Left lung (tissue), 10 donors: ENCODE data around the gene PRDM5. TPM values are rescaled to one million over a fixed set of nuclear protein-coding genes. Genes with fewer than 3 reads are reported as not detected.

ENCODE experiments used
- ATAC-seq: fragments of 200-7000 bp; cut with Tn5 transposase; one replicate; pipeline ENCODE4 v1.9.1; 2020; ENCODE audit warnings: moderate library complexity
- DNase-seq, 4 donors: peaks; one replicate each; pipeline ENCODE4 v3.0.0-alpha.2; 2013 to 2020
- H3K27ac ChIP-seq, 2 donors: fragments of 200-600 bp; sonication (generic) in 1 of 2; one replicate each; pipeline versions ENCODE4 v1.5.0 to v1.8.0; 2020 to 2021
- H3K27me3 ChIP-seq, 2 donors: fragments of 200-600 bp; sonication (generic) in 1 of 2; one replicate each; pipeline versions ENCODE4 v1.5.0 to v1.8.0; 2020 to 2021
- H3K36me3 ChIP-seq, 2 donors: fragments of 200-600 bp; sonication (generic) in 1 of 2; one replicate each; pipeline versions ENCODE4 v1.5.0 to v1.8.0; 2020 to 2021
- H3K4me1 ChIP-seq, 2 donors: fragments of 200-600 bp; one replicate each; pipeline ENCODE4 v1.8.0; 2021
- H3K4me3 ChIP-seq, 2 donors: fragments of 200-600 bp; sonication (generic) in 1 of 2; one replicate each; pipeline versions ENCODE4 v1.5.0 to v1.8.0; 2020 to 2021; ENCODE audit warnings: mild to moderate bottlenecking in 1 of 2
- H3K9me3 ChIP-seq, 2 donors: fragments of 200-600 bp; sonication (generic) in 1 of 2; one replicate each; pipeline versions ENCODE4 v1.5.0 to v1.8.0; 2020 to 2021
- intact Hi-C, 2 donors: fragments of 100-400 bp; cut with DNase I; formaldehyde crosslinking; loops; one replicate each; pipeline versions ENCODE4 v1.11.2 to v1.14.2; 2022
- polyA plus RNA-seq, 6 donors: library from polyadenylated mRNA; unstranded; fragments of 120-200 nt; gene quantifications; one replicate each; pipeline ENCODE4 v1.2.1, GENCODE V29; 2013; ENCODE audit not compliant: insufficient read length in 6 of 6
- total RNA-seq, 2 donors: library from RNA; stranded (reverse); fragmentation: NEBNext Ultra II Directional; extraction: Animal tissue kit (Norgen Biotek cat#: 25700); gene quantifications; one replicate each; pipeline ENCODE4 v1.2.1, GENCODE V29; 2021
- TF ChIP-seq, protein P1 (sequence below), 2 donors: fragments of 200-600 bp; sonication (generic) in 1 of 2; IDR thresholded peaks; one replicate each; pipeline versions ENCODE4 v1.5.0 to v1.8.0; 2021; ENCODE audit warnings: antibody characterized with exemption in 2 of 2
- donor health status: DM: no; HTN: yes; CAD: no.
- donor health status: DM: no; HTN: no; CAD: no.

The PRDM5 gene
- total and polyA plus RNA-seq, 8 donors: 12.1 to 35.1 (median 30.3) TPM

DNA sequence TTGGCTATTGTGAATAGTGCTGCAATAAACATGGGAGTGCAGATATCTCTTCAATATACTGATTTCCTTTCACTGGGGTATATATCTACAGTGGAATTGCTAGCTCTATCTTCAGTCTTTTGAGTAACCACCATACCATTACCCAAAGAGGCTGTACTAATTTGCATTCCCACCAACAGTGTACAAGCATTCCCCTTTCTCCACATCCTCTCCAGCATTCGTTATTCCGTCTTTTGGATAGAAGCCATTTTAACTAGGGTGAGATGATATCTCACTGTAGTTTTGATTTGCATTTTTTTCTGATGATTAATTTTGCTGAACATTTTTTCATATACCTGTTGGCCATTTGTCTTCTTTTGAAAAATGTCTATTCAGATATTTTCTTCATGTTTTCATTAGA, 110.3 kb downstream of the PRDM5 start:
- no peaks in the 10 kb centered on the region for H3K27me3 ChIP-seq
- peaks cover 0 to 5% of the 10 kb centered on the region in 2 donors for H3K4me1 ChIP-seq
- TF ChIP-seq, protein P1, sequence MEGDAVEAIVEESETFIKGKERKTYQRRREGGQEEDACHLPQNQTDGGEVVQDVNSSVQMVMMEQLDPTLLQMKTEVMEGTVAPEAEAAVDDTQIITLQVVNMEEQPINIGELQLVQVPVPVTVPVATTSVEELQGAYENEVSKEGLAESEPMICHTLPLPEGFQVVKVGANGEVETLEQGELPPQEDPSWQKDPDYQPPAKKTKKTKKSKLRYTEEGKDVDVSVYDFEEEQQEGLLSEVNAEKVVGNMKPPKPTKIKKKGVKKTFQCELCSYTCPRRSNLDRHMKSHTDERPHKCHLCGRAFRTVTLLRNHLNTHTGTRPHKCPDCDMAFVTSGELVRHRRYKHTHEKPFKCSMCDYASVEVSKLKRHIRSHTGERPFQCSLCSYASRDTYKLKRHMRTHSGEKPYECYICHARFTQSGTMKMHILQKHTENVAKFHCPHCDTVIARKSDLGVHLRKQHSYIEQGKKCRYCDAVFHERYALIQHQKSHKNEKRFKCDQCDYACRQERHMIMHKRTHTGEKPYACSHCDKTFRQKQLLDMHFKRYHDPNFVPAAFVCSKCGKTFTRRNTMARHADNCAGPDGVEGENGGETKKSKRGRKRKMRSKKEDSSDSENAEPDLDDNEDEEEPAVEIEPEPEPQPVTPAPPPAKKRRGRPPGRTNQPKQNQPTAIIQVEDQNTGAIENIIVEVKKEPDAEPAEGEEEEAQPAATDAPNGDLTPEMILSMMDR (IDR thresholded peaks at IDR 0.05): no peak
- peaks cover 0 to 20% of the 10 kb centered on the region in 2 donors for H3K36me3 ChIP-seq
- peaks cover 0 to 8% of the 10 kb centered on the region in 2 donors for H3K9me3 ChIP-seq
- no peak overlapping the region for H3K27ac ChIP-seq
- H3K4me3 ChIP-seq: no peak overlapping the region
- intact Hi-C loops: no loop called here
- ATAC-seq: no peak
- DNase-seq: no peak

GRCh38 chr4:120809518-120809917, 113.0 kb downstream of the PRDM5 start:
- no peaks in the 10 kb centered on the region for H3K27me3 ChIP-seq
- intact Hi-C loops: no loop called here
- TF ChIP-seq, protein P1 (IDR thresholded peaks at IDR 0.05): no peak
- H3K27ac ChIP-seq: no peak overlapping the region
- ATAC-seq (no peak), DNase-seq (no peak)
- no peaks in the 10 kb centered on the region for H3K4me1 ChIP-seq
- peaks cover 0 to 22% of the 10 kb centered on the region in 2 donors for H3K36me3 ChIP-seq
- no peak overlapping the region for H3K4me3 ChIP-seq
- peaks cover 0 to 13% of the 10 kb centered on the region in 2 donors for H3K9me3 ChIP-seq

GRCh38 chr4:120808475-120809141, 113.9 kb downstream of the PRDM5 start:
- Histone ChIP-seq H3K4me1 (no peaks in the 10 kb centered on the region), H3K27ac (no peak overlapping the region), H3K36me3 (peaks cover 0 to 22% of the 10 kb centered on the region in 2 donors), H3K4me3 (no peak overlapping the region), H3K27me3 (no peaks in the 10 kb centered on the region), H3K9me3 (peaks cover 0 to 13% of the 10 kb centered on the region in 2 donors)
- intact Hi-C loops: no loop called here
- peak in 1 of 4 donors; percentile 75 for DNase-seq
- TF ChIP-seq, protein P1 (IDR thresholded peaks at IDR 0.05): no peak
- ATAC-seq: no peak

DNA sequence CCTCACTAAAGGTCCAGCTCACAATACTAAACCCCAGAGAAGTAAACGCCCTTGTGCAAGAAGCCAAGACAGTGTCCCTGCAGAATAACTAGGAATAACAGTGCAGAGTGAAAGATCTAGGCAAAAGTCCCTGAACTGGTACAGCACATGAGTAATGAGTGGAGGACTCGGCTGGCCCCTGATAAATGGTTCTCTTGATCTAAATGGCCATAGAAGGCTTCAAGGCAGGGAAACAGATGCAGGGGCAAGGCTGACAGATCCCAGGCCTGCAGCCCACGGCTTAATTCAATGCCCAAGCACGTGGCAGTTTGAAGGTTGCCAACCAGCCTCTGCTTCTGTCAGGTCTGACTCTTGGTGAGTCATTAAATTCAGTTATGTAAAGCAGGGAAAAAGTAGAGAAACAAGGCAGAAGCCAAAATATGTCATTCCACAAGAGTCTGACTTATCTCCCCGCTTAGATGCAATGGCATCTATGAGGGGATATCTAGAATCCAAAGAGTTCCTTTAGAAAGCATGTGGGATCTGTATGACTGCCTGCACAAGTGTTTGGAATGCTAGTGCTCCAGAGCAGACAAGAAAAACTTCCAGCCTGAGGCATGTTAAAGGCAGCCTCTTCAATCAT, 121.3 kb downstream of the PRDM5 start:
- no peak overlapping the region for H3K4me3 ChIP-seq
- TF ChIP-seq, protein P1 (IDR thresholded peaks at IDR 0.05): no peak
- ATAC-seq: peak; percentile 38
- peaks cover 0 to 3% of the 10 kb centered on the region in 2 donors for H3K9me3 ChIP-seq
- H3K27ac ChIP-seq: no peak overlapping the region
- peaks cover 0 to 4% of the 10 kb centered on the region in 2 donors for H3K36me3 ChIP-seq
- H3K27me3 ChIP-seq: no peaks in the 10 kb centered on the region
- H3K4me1 ChIP-seq: no peaks in the 10 kb centered on the region
- intact Hi-C loops: no loop called here
- DNase-seq: no peak

GRCh38 chr4:120798570-120798969, 124.0 kb downstream of the PRDM5 start:
- no peak for DNase-seq
- Histone ChIP-seq H3K27ac (no peak overlapping the region), H3K36me3 (peaks cover 0 to 4% of the 10 kb centered on the region in 2 donors), H3K4me1 (no peaks in the 10 kb centered on the region), H3K9me3 (no peaks in the 10 kb centered on the region), H3K4me3 (no peak overlapping the region), H3K27me3 (no peaks in the 10 kb centered on the region)
- intact Hi-C loops: no loop called here
- TF ChIP-seq, protein P1 (IDR thresholded peaks at IDR 0.05): no peak
- ATAC-seq: no peak
